ENCODE measurements around the gene CTSA.

CTSA gene

GRCh38 chr20:45866454-45866853 lies 24.7 kb upstream of the CTSA start:
- H3K9me2 ChIP-seq (ENCODE audit: low read depth, low read length) = no peaks in the 10 kb centered on the region
- no peak overlapping the region for H3K27ac ChIP-seq (ENCODE audit: low read depth, low read length, poor library complexity, severe bottlenecking)
- H3K27me3 ChIP-seq (ENCODE audit: insufficient read depth, low read length) = no peaks in the 10 kb centered on the region
- H3F3A ChIP-seq (ENCODE audit: insufficient read depth, low read length) = no peaks in the 10 kb centered on the region
- no peaks in the 10 kb centered on the region for H3K79me2 ChIP-seq (ENCODE audit: insufficient read depth, low read length)
- no peaks in the 10 kb centered on the region for H4K20me1 ChIP-seq (ENCODE audit: insufficient read depth, low read length)
- H3K4me1 ChIP-seq (ENCODE audit: insufficient read depth, low read length, severe bottlenecking) = peaks cover under 1% of the 10 kb centered on the region
- H3K4me3 ChIP-seq (ENCODE audit: low read depth, low read length, poor library complexity, severe bottlenecking) = no peak overlapping the region
- no peak overlapping the region for H3K9ac ChIP-seq (ENCODE audit: low read length)
- no peak overlapping the region for H3K4me2 ChIP-seq (ENCODE audit: low read length)
- no peaks in the 10 kb centered on the region for H3K9me3 ChIP-seq (ENCODE audit: low read length)
- TF ChIP-seq EZH2 (IDR thresholded peaks at IDR 0.05; ENCODE audit: borderline replicate concordance, low read length) = no peak
- no peak for TF ChIP-seq CTCF (IDR thresholded peaks at IDR 0.05; ENCODE audit: low read length)
- H2AFZ ChIP-seq (ENCODE audit: low read length) = no peak overlapping the region
- H3K36me3 ChIP-seq (ENCODE audit: insufficient read depth, low read length) = no peaks in the 10 kb centered on the region

DNA sequence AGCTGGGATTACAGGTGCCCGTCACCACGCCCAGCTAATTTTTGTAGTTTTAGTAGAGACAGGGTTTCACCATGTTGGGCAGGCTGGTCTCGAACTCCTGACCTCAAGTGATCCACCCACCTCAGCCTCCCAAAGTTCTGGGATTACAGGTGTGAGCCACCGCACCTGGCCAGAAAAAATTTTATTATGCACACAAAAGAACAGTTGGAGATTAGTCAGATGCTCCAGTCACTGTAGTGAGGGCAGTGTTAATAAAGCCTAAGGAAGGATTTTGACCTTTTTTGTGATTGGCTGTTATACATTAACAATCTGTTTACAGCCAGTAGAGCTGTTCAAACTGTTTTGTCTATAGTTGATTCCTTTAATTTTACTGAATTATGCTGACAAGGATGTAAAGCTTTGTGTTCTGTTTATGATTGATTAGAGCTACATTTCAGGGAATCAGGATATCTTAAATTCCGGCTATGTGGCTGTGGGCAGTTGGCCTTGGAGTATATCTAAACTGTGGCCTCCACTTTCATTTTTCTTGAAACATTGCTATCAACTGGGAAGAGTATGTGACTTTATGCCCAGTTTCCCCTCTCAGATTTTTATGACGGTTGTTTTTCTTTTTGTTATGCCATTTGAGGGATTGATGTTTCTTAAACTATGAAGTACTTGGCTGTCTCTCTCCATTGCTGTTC lies 23.9 kb upstream of the CTSA start:
- Histone ChIP-seq H3K79me2 (ENCODE audit: insufficient read depth, low read length) (no peaks in the 10 kb centered on the region), H3K9ac (ENCODE audit: low read length) (no peak overlapping the region), H3K4me3 (ENCODE audit: low read depth, low read length, poor library complexity, severe bottlenecking) (no peak overlapping the region), H3K36me3 (ENCODE audit: insufficient read depth, low read length) (no peaks in the 10 kb centered on the region), H2AFZ (ENCODE audit: low read length) (no peak overlapping the region), H3K4me2 (ENCODE audit: low read length) (no peak overlapping the region), H4K20me1 (ENCODE audit: insufficient read depth, low read length) (no peaks in the 10 kb centered on the region), H3K27ac (ENCODE audit: low read depth, low read length, poor library complexity, severe bottlenecking) (no peak overlapping the region), H3K9me2 (ENCODE audit: low read depth, low read length) (no peaks in the 10 kb centered on the region), H3K27me3 (ENCODE audit: insufficient read depth, low read length) (no peaks in the 10 kb centered on the region), H3K9me3 (ENCODE audit: low read length) (no peaks in the 10 kb centered on the region), H3K4me1 (ENCODE audit: insufficient read depth, low read length, severe bottlenecking) (no peaks in the 10 kb centered on the region), H3F3A (ENCODE audit: insufficient read depth, low read length) (no peaks in the 10 kb centered on the region)
- TF ChIP-seq CTCF (IDR thresholded peaks at IDR 0.05; ENCODE audit: low read length) (no peak), EZH2 (IDR thresholded peaks at IDR 0.05; ENCODE audit: borderline replicate concordance, low read length) (no peak)

DNA sequence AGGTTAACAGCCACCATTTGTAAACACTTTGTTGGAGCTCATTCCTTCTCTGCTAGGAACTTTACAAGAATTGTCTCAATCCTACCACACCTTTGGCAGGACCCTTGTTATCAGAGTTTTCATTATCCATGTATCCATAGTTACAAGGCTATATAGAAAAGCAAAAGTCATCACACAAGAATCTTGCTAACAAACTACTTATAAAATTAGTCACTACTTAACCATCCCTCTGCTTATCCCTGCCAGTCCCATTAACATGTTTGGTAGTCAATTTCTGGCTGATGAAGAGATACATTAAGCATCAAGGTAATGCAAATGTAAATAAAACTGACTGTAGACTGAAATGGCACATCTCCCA lies 23.3 kb upstream of the CTSA start:
- Histone ChIP-seq H3K79me2 (ENCODE audit: insufficient read depth, low read length) (no peaks in the 10 kb centered on the region), H3K27me3 (ENCODE audit: insufficient read depth, low read length) (no peaks in the 10 kb centered on the region), H3K4me3 (ENCODE audit: low read depth, low read length, poor library complexity, severe bottlenecking) (no peak overlapping the region), H3K9me2 (ENCODE audit: low read depth, low read length) (no peaks in the 10 kb centered on the region), H3K9ac (ENCODE audit: low read length) (no peak overlapping the region), H3K4me2 (ENCODE audit: low read length) (no peak overlapping the region), H3K9me3 (ENCODE audit: low read length) (no peaks in the 10 kb centered on the region), H2AFZ (ENCODE audit: low read length) (no peak overlapping the region), H3K27ac (ENCODE audit: low read depth, low read length, poor library complexity, severe bottlenecking) (no peak overlapping the region), H3K36me3 (ENCODE audit: insufficient read depth, low read length) (0 out of 2 replicates have a peak, but pooled peaks cover 3% of the 10 kb centered on the region), H4K20me1 (ENCODE audit: insufficient read depth, low read length) (no peaks in the 10 kb centered on the region), H3F3A (ENCODE audit: insufficient read depth, low read length) (no peaks in the 10 kb centered on the region), H3K4me1 (ENCODE audit: insufficient read depth, low read length, severe bottlenecking) (no peaks in the 10 kb centered on the region)
- TF ChIP-seq CTCF (IDR thresholded peaks at IDR 0.05; ENCODE audit: low read length) (no peak), EZH2 (IDR thresholded peaks at IDR 0.05; ENCODE audit: borderline replicate concordance, low read length) (no peak)

Measured in OCI-LY1 (cell line).